Measurements from ENCODE around the gene FRRS1.

DNA sequence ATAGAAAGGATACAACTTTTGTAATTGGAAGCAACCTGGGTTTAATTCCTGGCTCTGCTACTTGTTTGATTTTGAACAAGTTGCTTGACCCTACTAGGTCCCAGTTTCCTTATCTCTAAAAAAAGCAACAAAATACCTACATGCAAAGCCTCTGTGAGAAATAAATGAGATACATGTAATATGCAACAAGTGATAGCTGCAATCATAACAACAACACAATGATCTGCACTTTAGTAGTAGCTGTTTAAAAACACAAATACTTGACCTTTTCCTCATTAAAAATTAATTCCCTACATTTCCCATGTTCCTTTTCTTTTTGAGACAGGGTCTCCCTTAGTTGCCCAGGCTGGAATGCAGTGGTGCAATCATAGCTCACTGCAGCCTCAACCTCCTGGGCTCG lies 40.0 kb downstream of the FRRS1 start:
- TF ChIP-seq BCL11A (tag by site-specific recombination; IDR thresholded peaks at IDR 0.05; ENCODE audit: low read depth) (no peak), ZBTB1 (tag by site-specific recombination; IDR thresholded peaks at IDR 0.05) (no peak), CTCF (tag by site-specific recombination; IDR thresholded peaks at IDR 0.05) (no peak), GLI4 (tag by site-specific recombination; IDR thresholded peaks at IDR 0.05) (no peak), ZNF792 (tag by site-specific recombination; IDR thresholded peaks at IDR 0.05) (no peak), ZNF350 (tag by site-specific recombination; IDR thresholded peaks at IDR 0.05) (no peak)

Measured in HEK293 (cell line).